ENCODE results near the gene ATXN2. TPM values are rescaled to one million over a fixed set of nuclear protein-coding genes. Genes with fewer than 3 reads are reported as not detected.
A peak's percentile ranks its signal among the peaks of the same experiment; 100 is the strongest.
"Not testable (repeated sequence)": the region's sequence is repeated elsewhere in the genome, so short reads cannot be mapped to it uniquely, and the experiment has no call there.

The ATXN2 gene
- total and polyA plus RNA-seq, 4 donors, result 51.7 to 99.2 (median 74.4) TPM

DNA sequence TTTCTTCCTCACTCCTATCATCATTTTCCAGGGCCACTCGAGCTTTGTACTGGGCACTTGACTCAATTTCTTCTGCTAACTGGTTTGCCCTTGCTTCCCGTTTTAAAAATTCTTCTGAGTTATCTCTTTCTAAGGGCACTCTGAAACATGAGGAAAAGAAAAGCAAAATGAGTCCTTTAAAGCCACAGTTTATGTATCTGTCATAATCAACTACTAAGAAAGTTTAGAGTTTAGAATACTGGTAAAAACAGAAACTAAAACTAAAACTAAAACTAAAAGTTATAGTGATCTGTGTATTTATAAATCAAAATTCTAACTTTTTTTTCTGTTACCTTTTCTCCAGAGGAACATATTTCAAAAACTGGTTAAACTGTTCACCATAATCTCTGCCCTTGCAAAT lies 79.2 kb downstream of the ATXN2 start:
- DNase-seq (ENCODE audit: low read depth in 4 of 6, low spot score in 6 of 6), result no peak
- Histone ChIP-seq H3K9me3 (ENCODE audit: control insufficient read depth, insufficient read depth, low read length) (no peaks in the 10 kb centered on the region), H3K4me1 (ENCODE audit: control insufficient read depth, insufficient read depth, low read length) (no peaks in the 10 kb centered on the region), H3K36me3 (ENCODE audit: control insufficient read depth, insufficient read depth, low read length) (peaks cover 34% of the 10 kb centered on the region), H3K4me3 (ENCODE audit: low read depth, low read length) (no peak overlapping the region), H3K27ac (ENCODE audit: low read depth, low read length) (no peak overlapping the region), H3K27me3 (ENCODE audit: control insufficient read depth, insufficient read depth, low read length) (no peaks in the 10 kb centered on the region)
- WGBS (ENCODE audit: insufficient coverage), result 78% methylated on average over 1 of the region's 2 CpGs

- no peak overlapping the region for H3K27ac ChIP-seq (ENCODE audit: low read depth, low read length)
- no peaks in the 10 kb centered on the region for H3K27me3 ChIP-seq (ENCODE audit: control insufficient read depth, insufficient read depth, low read length)
- H3K4me1 ChIP-seq (ENCODE audit: control insufficient read depth, insufficient read depth, low read length), result no peaks in the 10 kb centered on the region
- H3K9me3 ChIP-seq (ENCODE audit: control insufficient read depth, insufficient read depth, low read length), result no peaks in the 10 kb centered on the region
- H3K36me3 ChIP-seq (ENCODE audit: control insufficient read depth, insufficient read depth, low read length), result peaks cover 37% of the 10 kb centered on the region
- no peak for DNase-seq (ENCODE audit: low read depth in 4 of 6, low spot score in 6 of 6)
- H3K4me3 ChIP-seq (ENCODE audit: low read depth, low read length), result no peak overlapping the region
These were observed 80.0 kb downstream of the ATXN2 start for GRCh38 chr12:111519083-111519482.

DNA sequence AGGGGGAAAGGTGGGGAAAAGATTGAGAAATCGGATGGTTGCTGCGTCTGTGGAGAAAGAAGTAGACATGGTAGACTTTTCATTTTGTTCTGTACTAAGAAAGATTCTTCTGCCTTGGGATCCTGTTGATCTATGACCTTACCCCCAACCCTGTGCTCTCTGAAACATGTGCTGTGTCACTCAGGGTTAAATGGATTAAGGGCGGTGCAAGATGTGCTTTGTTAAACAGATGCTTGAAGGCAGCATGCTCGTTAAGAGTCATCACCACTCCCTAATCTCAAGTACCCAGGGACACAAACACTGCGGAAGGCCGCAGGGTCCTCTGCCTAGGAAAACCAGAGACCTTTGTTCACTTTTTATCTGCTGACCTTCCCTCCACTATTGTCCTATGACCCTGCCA lies 91.4 kb downstream of the ATXN2 start:
- H3K4me1 ChIP-seq (ENCODE audit: control insufficient read depth, insufficient read depth, low read length); H3K9me3 ChIP-seq (ENCODE audit: control insufficient read depth, insufficient read depth, low read length); H3K27ac ChIP-seq (ENCODE audit: low read depth, low read length); H3K4me3 ChIP-seq (ENCODE audit: low read depth, low read length); DNase-seq (ENCODE audit: low read depth in 4 of 6, low spot score in 6 of 6); H3K27me3 ChIP-seq (ENCODE audit: control insufficient read depth, insufficient read depth, low read length): not testable (repeated sequence)
- H3K36me3 ChIP-seq (ENCODE audit: control insufficient read depth, insufficient read depth, low read length), result peaks cover 26% of the 10 kb centered on the region
- 100% methylated on average over 2 of the region's 6 CpGs for WGBS (ENCODE audit: insufficient coverage)

- not testable (repeated sequence) for H3K4me1 ChIP-seq (ENCODE audit: control insufficient read depth, insufficient read depth, low read length); H3K4me3 ChIP-seq (ENCODE audit: low read depth, low read length); H3K27ac ChIP-seq (ENCODE audit: low read depth, low read length); H3K27me3 ChIP-seq (ENCODE audit: control insufficient read depth, insufficient read depth, low read length); H3K9me3 ChIP-seq (ENCODE audit: control insufficient read depth, insufficient read depth, low read length); DNase-seq (ENCODE audit: low read depth in 4 of 6, low spot score in 6 of 6)
- 100% methylated on average over 5 of the region's 31 CpGs for WGBS (ENCODE audit: insufficient coverage)
- H3K36me3 ChIP-seq (ENCODE audit: control insufficient read depth, insufficient read depth, low read length), result peaks cover 26% of the 10 kb centered on the region
These were observed 91.9 kb downstream of the ATXN2 start for GRCh38 chr12:111507258-111507657.

- peaks cover 17% of the 10 kb centered on the region for H3K36me3 ChIP-seq (ENCODE audit: control insufficient read depth, insufficient read depth, low read length)
These were observed 92.9 kb downstream of the ATXN2 start for GRCh38 chr12:111506260-111506659.

GRCh38 chr12:111505601-111506036 lies 93.5 kb downstream of the ATXN2 start:
- no peaks in the 10 kb centered on the region for H3K4me1 ChIP-seq (ENCODE audit: control insufficient read depth, insufficient read depth, low read length)
- no CpG with 5 or more reads among the region's 1 CpG for WGBS (ENCODE audit: insufficient coverage)
- no peaks in the 10 kb centered on the region for H3K9me3 ChIP-seq (ENCODE audit: control insufficient read depth, insufficient read depth, low read length)
- no peak overlapping the region for H3K27ac ChIP-seq (ENCODE audit: low read depth, low read length)
- H3K27me3 ChIP-seq (ENCODE audit: control insufficient read depth, insufficient read depth, low read length), result no peaks in the 10 kb centered on the region
- peaks cover 16% of the 10 kb centered on the region for H3K36me3 ChIP-seq (ENCODE audit: control insufficient read depth, insufficient read depth, low read length)
- DNase-seq (ENCODE audit: low read depth in 4 of 6, low spot score in 6 of 6), result no peak
- no peak overlapping the region for H3K4me3 ChIP-seq (ENCODE audit: low read depth, low read length)

More at GRCh38 chr12:111506260-111506659, 92.9 kb downstream of the ATXN2 start:
- Histone ChIP-seq H3K27me3 (ENCODE audit: control insufficient read depth, insufficient read depth, low read length) (no peaks in the 10 kb centered on the region), H3K4me1 (ENCODE audit: control insufficient read depth, insufficient read depth, low read length) (no peaks in the 10 kb centered on the region), H3K9me3 (ENCODE audit: control insufficient read depth, insufficient read depth, low read length) (no peaks in the 10 kb centered on the region), H3K27ac (ENCODE audit: low read depth, low read length) (no peak overlapping the region), H3K4me3 (ENCODE audit: low read depth, low read length) (no peak overlapping the region)
- no peak for DNase-seq (ENCODE audit: low read depth in 4 of 6, low spot score in 6 of 6)
- WGBS (ENCODE audit: insufficient coverage), result no CpG with 5 or more reads among the region's 2 CpGs

- Histone ChIP-seq H3K27me3 (ENCODE audit: control insufficient read depth, insufficient read depth, low read length) (no peaks in the 10 kb centered on the region), H3K36me3 (ENCODE audit: control insufficient read depth, insufficient read depth, low read length) (peaks cover 14% of the 10 kb centered on the region), H3K27ac (ENCODE audit: low read depth, low read length) (no peak overlapping the region), H3K4me1 (ENCODE audit: control insufficient read depth, insufficient read depth, low read length) (no peaks in the 10 kb centered on the region), H3K9me3 (ENCODE audit: control insufficient read depth, insufficient read depth, low read length) (no peaks in the 10 kb centered on the region), H3K4me3 (ENCODE audit: low read depth, low read length) (no peak overlapping the region)
- WGBS (ENCODE audit: insufficient coverage), result no CpG with 5 or more reads among the region's 1 CpG
- DNase-seq (ENCODE audit: low read depth in 4 of 6, low spot score in 6 of 6), result peak in 1 of 6 donors; percentile 42
These were observed 96.0 kb downstream of the ATXN2 start for GRCh38 chr12:111503116-111503515.

DNA sequence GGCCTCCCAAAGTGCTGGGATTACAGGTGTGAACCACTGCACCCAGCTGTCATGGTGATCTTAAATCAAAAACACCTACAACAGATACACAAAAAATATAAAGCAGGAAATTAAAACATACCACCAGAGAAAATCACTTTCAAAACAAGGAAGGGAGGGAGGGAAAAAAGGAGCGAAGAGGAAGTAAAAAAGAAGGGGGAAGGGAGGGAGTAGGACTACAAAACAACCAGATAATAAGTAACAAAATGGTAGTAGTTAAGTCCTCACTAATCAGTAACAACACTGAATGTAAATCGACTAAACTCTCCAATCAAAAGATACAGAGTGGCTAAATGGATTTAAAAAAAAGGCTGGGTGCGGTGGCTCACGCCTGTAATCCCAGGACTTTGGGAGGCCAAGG lies 104.4 kb downstream of the ATXN2 start:
- no peak overlapping the region for H3K4me3 ChIP-seq (ENCODE audit: low read depth, low read length)
- WGBS (ENCODE audit: insufficient coverage), result no CpG with 5 or more reads among the region's 4 CpGs
- H3K36me3 ChIP-seq (ENCODE audit: control insufficient read depth, insufficient read depth, low read length), result peaks cover 50% of the 10 kb centered on the region
- no peak overlapping the region for H3K27ac ChIP-seq (ENCODE audit: low read depth, low read length)
- H3K9me3 ChIP-seq (ENCODE audit: control insufficient read depth, insufficient read depth, low read length), result no peaks in the 10 kb centered on the region
- no peak for DNase-seq (ENCODE audit: low read depth in 4 of 6, low spot score in 6 of 6)
- no peaks in the 10 kb centered on the region for H3K27me3 ChIP-seq (ENCODE audit: control insufficient read depth, insufficient read depth, low read length)
- H3K4me1 ChIP-seq (ENCODE audit: control insufficient read depth, insufficient read depth, low read length), result no peaks in the 10 kb centered on the region

GRCh38 chr12:111492979-111493378 lies 106.1 kb downstream of the ATXN2 start:
- not testable (repeated sequence) for H3K4me3 ChIP-seq (ENCODE audit: low read depth, low read length); H3K4me1 ChIP-seq (ENCODE audit: control insufficient read depth, insufficient read depth, low read length); H3K27me3 ChIP-seq (ENCODE audit: control insufficient read depth, insufficient read depth, low read length); H3K27ac ChIP-seq (ENCODE audit: low read depth, low read length); H3K9me3 ChIP-seq (ENCODE audit: control insufficient read depth, insufficient read depth, low read length); DNase-seq (ENCODE audit: low read depth in 4 of 6, low spot score in 6 of 6)
- WGBS (ENCODE audit: insufficient coverage), result 97% methylated on average over 4 of the region's 7 CpGs
- peaks cover 58% of the 10 kb centered on the region for H3K36me3 ChIP-seq (ENCODE audit: control insufficient read depth, insufficient read depth, low read length)

- no CpG with 5 or more reads among the region's 2 CpGs for WGBS (ENCODE audit: insufficient coverage)
These were observed 110.3 kb downstream of the ATXN2 start for GRCh38 chr12:111488798-111489197.

More at GRCh38 chr12:111488798-111489197, 110.3 kb downstream of the ATXN2 start:
- Histone ChIP-seq H3K4me1 (ENCODE audit: control insufficient read depth, insufficient read depth, low read length) (no peaks in the 10 kb centered on the region), H3K27ac (ENCODE audit: low read depth, low read length) (no peak overlapping the region), H3K27me3 (ENCODE audit: control insufficient read depth, insufficient read depth, low read length) (no peaks in the 10 kb centered on the region), H3K4me3 (ENCODE audit: low read depth, low read length) (no peak overlapping the region), H3K9me3 (ENCODE audit: control insufficient read depth, insufficient read depth, low read length) (no peaks in the 10 kb centered on the region), H3K36me3 (ENCODE audit: control insufficient read depth, insufficient read depth, low read length) (peaks cover 61% of the 10 kb centered on the region)
- DNase-seq (ENCODE audit: low read depth in 4 of 6, low spot score in 6 of 6), result no peak
